ENCODE data around the gene LRRTM4. TPM values are rescaled to one million over a fixed set of nuclear protein-coding genes. Genes with fewer than 3 reads are reported as not detected.
A peak's percentile ranks its signal among the peaks of the same experiment; 100 is the strongest.

Gene LRRTM4
- total RNA-seq, 1 experiment from 2014 or later, result 9.4 TPM

GRCh38 chr2:77421971-77422370 is 100.2 kb downstream of the LRRTM4 start:
- ATAC-seq, result no peak
- no peak overlapping the region for H3K4me3 Mint-ChIP-seq
- no peak for TF ChIP-seq FOXP1 (CRISPR knock-in tag; IDR thresholded peaks at IDR 0.05; ENCODE audit: borderline replicate concordance)
- no peak for TF ChIP-seq ZBTB43 (CRISPR knock-in tag; IDR thresholded peaks at IDR 0.05)
- no peaks in the 10 kb centered on the region for H3K4me1 Mint-ChIP-seq
- CTCF ChIA-PET, result no interaction called here
- no peaks in the 10 kb centered on the region for H3K27me3 Mint-ChIP-seq (ENCODE audit: low read depth)
- POLR2A ChIA-PET, result no interaction called here
- H3K9me3 Mint-ChIP-seq, result no peaks in the 10 kb centered on the region
- no peak overlapping the region for H3K27ac Mint-ChIP-seq
- no peaks in the 10 kb centered on the region for H3K36me3 Mint-ChIP-seq
- DNase-seq (ENCODE audit: low spot score), result no peak

GRCh38 chr2:77418537-77418936 is 103.6 kb downstream of the LRRTM4 start:
- ATAC-seq (no peak), DNase-seq (ENCODE audit: low spot score) (no peak)
- ChIA-PET POLR2A (no interaction called here), CTCF (no interaction called here)
- Mint-ChIP-seq H3K27ac (no peak overlapping the region), H3K27me3 (ENCODE audit: low read depth) (no peaks in the 10 kb centered on the region), H3K4me3 (no peak overlapping the region), H3K36me3 (no peaks in the 10 kb centered on the region), H3K9me3 (no peaks in the 10 kb centered on the region), H3K4me1 (no peaks in the 10 kb centered on the region)
- TF ChIP-seq ZNF138 (CRISPR knock-in tag; conservative IDR thresholded peaks at IDR 0.05) (no peak), HMGA2 (CRISPR knock-in tag; IDR thresholded peaks at IDR 0.05) (no peak), CTCF (IDR thresholded peaks at IDR 0.05) (no peak), FOXK1 (CRISPR knock-in tag; IDR thresholded peaks at IDR 0.05) (no peak), NFATC4 (CRISPR knock-in tag; IDR thresholded peaks at IDR 0.05) (no peak), ZNF423 (CRISPR knock-in tag; IDR thresholded peaks at IDR 0.05) (no peak)

- no peaks in the 10 kb centered on the region for H3K27me3 Mint-ChIP-seq (ENCODE audit: low read depth)
- no peak overlapping the region for H3K4me3 Mint-ChIP-seq
- no peak for ATAC-seq
- H3K36me3 Mint-ChIP-seq, result no peaks in the 10 kb centered on the region
- no peaks in the 10 kb centered on the region for H3K9me3 Mint-ChIP-seq
- no peak for DNase-seq (ENCODE audit: low spot score)
- ChIA-PET CTCF (no interaction called here), POLR2A (no interaction called here)
- H3K4me1 Mint-ChIP-seq, result peaks cover 20% of the 10 kb centered on the region
- H3K27ac Mint-ChIP-seq, result no peak overlapping the region
- TF ChIP-seq GRHL2 (CRISPR knock-in tag; IDR thresholded peaks at IDR 0.05; ENCODE audit: insufficient replicate concordance, severe bottlenecking), result no peak
- TF ChIP-seq KAT7 (CRISPR knock-in tag; IDR thresholded peaks at IDR 0.05; ENCODE audit: borderline replicate concordance), result no peak
- no peak for TF ChIP-seq ZNF423 (CRISPR knock-in tag; IDR thresholded peaks at IDR 0.05)
- no peak for TF ChIP-seq SMAD4 (CRISPR knock-in tag; IDR thresholded peaks at IDR 0.05)
- TF ChIP-seq TP53 (CRISPR knock-in tag; IDR thresholded peaks at IDR 0.05), result no peak
- no peak for TF ChIP-seq GTF2I (CRISPR knock-in tag; conservative IDR thresholded peaks at IDR 0.05)
These were observed 118.0 kb downstream of the LRRTM4 start for GRCh38 chr2:77404189-77404588.

GRCh38 chr2:77398970-77399600 is 123.1 kb downstream of the LRRTM4 start:
- ChIA-PET CTCF (no interaction called here), POLR2A (no interaction called here)
- Mint-ChIP-seq H3K36me3 (no peaks in the 10 kb centered on the region), H3K4me3 (no peak overlapping the region), H3K27me3 (ENCODE audit: low read depth) (no peaks in the 10 kb centered on the region), H3K27ac (no peak overlapping the region), H3K4me1 (peaks cover 36% of the 10 kb centered on the region), H3K9me3 (no peaks in the 10 kb centered on the region)
- 0 out of 2 replicates have a peak, but pooled peaks have one; percentile 41 for ATAC-seq
- no peak for DNase-seq (ENCODE audit: low spot score)
- TF ChIP-seq USF1 (CRISPR knock-in tag; IDR thresholded peaks at IDR 0.05) (no peak), MLX (CRISPR knock-in tag; IDR thresholded peaks at IDR 0.05) (no peak), NR3C1 (CRISPR knock-in tag; conservative IDR thresholded peaks at IDR 0.05; ENCODE audit: low read depth) (no peak), FOXJ3 (CRISPR knock-in tag; IDR thresholded peaks at IDR 0.05; ENCODE audit: borderline replicate concordance) (no peak), ATF6 (CRISPR knock-in tag; IDR thresholded peaks at IDR 0.05) (no peak), AR (CRISPR knock-in tag; IDR thresholded peaks at IDR 0.05) (no peak), PRRX2 (CRISPR knock-in tag; IDR thresholded peaks at IDR 0.05) (no peak), NR1H2 (CRISPR knock-in tag; IDR thresholded peaks at IDR 0.05) (no peak)

All from WTC11 (cell line).